Heart left ventricle (tissue), 13 donors: ENCODE results near the gene FLNA.
A peak's percentile ranks its signal among the peaks of the same experiment; 100 is the strongest.

Experiments
- CTCF ChIP-seq, 12 donors: fragments of 200-600 bp; sonication (generic) in 4 of 12; IDR thresholded peaks; one replicate each; pipeline versions ENCODE4 v1.5.0 to v1.8.0; 2018 to 2022; ENCODE audit warnings: antibody characterized with exemption in 12 of 12, mild to moderate bottlenecking in 5 of 12
- POLR2A ChIP-seq, 2 donors: fragments of 450-650 bp; IDR thresholded peaks; one replicate each; pipeline ENCODE4 v1.6.1; 2017; ENCODE audit warnings: antibody characterized with exemption in 2 of 2, mild to moderate bottlenecking in 2 of 2, moderate library complexity in 2 of 2
- donor health status: ischemic (EF 13 %, LVEDD 7.1; RV severe dilation, severe dysfunction).
- donor health status: DM: no; HTN: yes; CAD: no.
- donor health status: DM: no; HTN: no; CAD: no.
- donor health status: ischemic (EF 25% LVEDD 6.9; RV normal size, moderate dysfunction).
- donor health status: ischemic (EF 25% LVEDD 5.7; RV mildly dilated, moderate dysfunction).
- donor health status: ischemic (EF 35%, LVEDD 5.7; RV mildly dilated, moderate dysfunction).
- donor health status: nonischemic (EF 11% LVEDD 7.7; RV severe dilation, severe dysfunction).
- donor health status: DM: yes; HTN: yes; CAD: no.
- donor health status: PGD.
- donor health status: ischemic (EF 29% LVEDD 5.4; RV normal size, mild dysfunction).
- donor health status: nonischemic (EF 23%, LVEDD 6.1; RV moderate dilation, normal function).

GRCh38 chrX:154398668-154399526, 24.5 kb upstream of the FLNA start:
- peak; percentile 65 to 87 (median 78) for TF ChIP-seq CTCF (IDR thresholded peaks at IDR 0.05)
- TF ChIP-seq POLR2A (IDR thresholded peaks at IDR 0.05), result no peak
